Measurements from ENCODE around the gene ABCD2. TPM values are rescaled to one million over a fixed set of nuclear protein-coding genes. Genes with fewer than 3 reads are reported as not detected.
A peak's percentile ranks its signal among the peaks of the same experiment; 100 is the strongest.
"Not testable (repeated sequence)": the region's sequence is repeated elsewhere in the genome, so short reads cannot be mapped to it uniquely, and the experiment has no call there.

The ABCD2 gene
- total RNA-seq, result 9.4 TPM
- long read RNA-seq, full-length matches to known transcripts, result 5 of 6 reads
- long read RNA-seq, partial matches to known transcripts, result 1 of 6 reads
- long read RNA-seq, other reads (novel, unspliced or antisense), result 0 of 6 reads

- DNase-seq (ENCODE audit: missing footprints) (peak; percentile 74), ATAC-seq (peak; percentile 92)
- intact Hi-C loops (cut with DNase I), result no loop called here
Observed at GRCh38 chr12:39619660-39620433, at the start of gene ABCD2. Gene ABCD2, minus strand, starts transcription at chr12:39619803. Its CDS starts 188 bp downstream, at chr12:39619615.

GRCh38 chr12:39660101-39660500, 40.5 kb upstream of the ABCD2 start:
- intact Hi-C loops (cut with DNase I), result no loop called here
- ATAC-seq, result no peak
- DNase-seq (ENCODE audit: missing footprints), result no peak

- DNase-seq (ENCODE audit: missing footprints), result no peak
- no peak for ATAC-seq
- intact Hi-C loops (cut with DNase I), result no loop called here
Observed at GRCh38 chr12:39647383-39647782, 27.8 kb upstream of the ABCD2 start.

GRCh38 chr12:39646963-39647362, 27.4 kb upstream of the ABCD2 start:
- intact Hi-C loops (cut with DNase I), result no loop called here
- DNase-seq (ENCODE audit: missing footprints), result no peak
- no peak for ATAC-seq

- intact Hi-C loops (cut with DNase I), result no loop called here
- ATAC-seq (no peak), DNase-seq (ENCODE audit: missing footprints) (no peak)
Observed at GRCh38 chr12:39643052-39643451, 23.4 kb upstream of the ABCD2 start.

- intact Hi-C loops (cut with DNase I), result no loop called here
- no peak for ATAC-seq
- DNase-seq (ENCODE audit: missing footprints), result no peak
Observed at GRCh38 chr12:39638840-39639239, 19.2 kb upstream of the ABCD2 start.

GRCh38 chr12:39638178-39638577, 18.6 kb upstream of the ABCD2 start:
- intact Hi-C loops (cut with DNase I), result no loop called here
- no peak for DNase-seq (ENCODE audit: missing footprints)
- ATAC-seq, result peak; percentile 39

- no peak for ATAC-seq
- intact Hi-C loops (cut with DNase I), result no loop called here
- no peak for DNase-seq (ENCODE audit: missing footprints)
Observed at GRCh38 chr12:39632670-39633069, 13.1 kb upstream of the ABCD2 start.

GRCh38 chr12:39628836-39629235, 9.2 kb upstream of the ABCD2 start:
- ATAC-seq, result no peak
- intact Hi-C loops (cut with DNase I), result no loop called here
- no peak for DNase-seq (ENCODE audit: missing footprints)

- intact Hi-C loops (cut with DNase I), result no loop called here
- ATAC-seq (no peak), DNase-seq (ENCODE audit: missing footprints) (no peak)
Observed at GRCh38 chr12:39627914-39628313, 8.3 kb upstream of the ABCD2 start.

GRCh38 chr12:39626033-39626814, 6.6 kb upstream of the ABCD2 start:
- ATAC-seq, result no peak
- no peak for DNase-seq (ENCODE audit: missing footprints)
- intact Hi-C loops (cut with DNase I), result no loop called here

- no peak for DNase-seq (ENCODE audit: missing footprints)
- ATAC-seq, result no peak
- intact Hi-C loops (cut with DNase I), result no loop called here
Observed at GRCh38 chr12:39623919-39624318, 4.3 kb upstream of the ABCD2 start.

GRCh38 chr12:39623160-39623559, 3.6 kb upstream of the ABCD2 start:
- ATAC-seq; intact Hi-C loops (cut with DNase I); DNase-seq (ENCODE audit: missing footprints): not testable (repeated sequence)

- DNase-seq (ENCODE audit: missing footprints) (no peak), ATAC-seq (no peak)
- intact Hi-C loops (cut with DNase I), result no loop called here
Observed at GRCh38 chr12:39622306-39622705, 2.7 kb upstream of the ABCD2 start.

- DNase-seq (ENCODE audit: missing footprints), result no peak
- ATAC-seq, result no peak
Observed at GRCh38 chr12:39621670-39622069, 2.1 kb upstream of the ABCD2 start.

GRCh38 chr12:39620659-39621658, 1.4 kb upstream of the ABCD2 start:
- intact Hi-C loops (cut with DNase I), result no loop called here
- DNase-seq (ENCODE audit: missing footprints) (no peak), ATAC-seq (no peak)

More at GRCh38 chr12:39621670-39622069, 2.1 kb upstream of the ABCD2 start:
- intact Hi-C loops (cut with DNase I), result no loop called here

GRCh38 chr12:39619316-39619659, 315 bp downstream of the ABCD2 start:
- intact Hi-C loops (cut with DNase I), result no loop called here
- DNase-seq (ENCODE audit: missing footprints) (no peak), ATAC-seq (peak; percentile 51)

GRCh38 chr12:39618701-39619100, 902 bp downstream of the ABCD2 start:
- ATAC-seq, result no peak
- DNase-seq (ENCODE audit: missing footprints), result no peak
- intact Hi-C loops (cut with DNase I), result no loop called here

- ATAC-seq, result no peak
- intact Hi-C loops (cut with DNase I), result no loop called here
- DNase-seq (ENCODE audit: missing footprints), result no peak
Observed at GRCh38 chr12:39617887-39618286, 1.7 kb downstream of the ABCD2 start.
